Measurements from ENCODE around the gene STEEP1.

Gene STEEP1

DNA sequence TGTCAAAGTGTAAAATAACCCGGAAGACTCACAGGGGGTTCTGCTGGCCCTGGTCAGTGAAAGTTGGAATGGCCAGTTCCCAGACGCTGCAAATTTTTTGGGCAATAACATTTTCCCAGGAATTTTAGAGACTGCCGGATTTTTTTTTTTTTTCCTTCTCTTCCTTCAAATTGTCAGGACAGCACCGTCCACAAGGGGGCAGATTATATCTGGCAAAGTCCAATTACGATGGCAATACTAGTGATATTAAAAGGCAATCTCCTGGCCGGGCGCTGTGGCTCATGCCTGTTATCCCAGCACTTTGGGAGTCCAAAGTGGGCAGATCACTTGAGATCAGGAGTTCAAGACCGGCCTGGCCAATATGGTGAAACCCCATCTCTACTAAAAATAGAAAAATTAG lies 76.5 kb downstream of the STEEP1 start:
- no peak for DNase-seq (ENCODE audit: low spot score)
